Measurements from ENCODE around the gene PALLD. TPM values are rescaled to one million over a fixed set of nuclear protein-coding genes. Genes with fewer than 3 reads are reported as not detected.

The PALLD gene
- total RNA-seq, 1 experiment from 2014 or later: 6.5 TPM

GRCh38 chr4:168972596-168972995 lies 475.7 kb downstream of the PALLD start:
- Histone ChIP-seq H3K4me1 (ENCODE audit: control insufficient read depth, insufficient read depth, low read length) (no peaks in the 10 kb centered on the region), H3K36me3 (ENCODE audit: control insufficient read depth, insufficient read depth, low read length) (no peaks in the 10 kb centered on the region), H3K9me3 (ENCODE audit: control insufficient read depth, insufficient read depth, low read depth, low read length) (no peaks in the 10 kb centered on the region), H3K27ac (ENCODE audit: low read length) (no peak overlapping the region), H3K27me3 (ENCODE audit: control insufficient read depth, insufficient read depth, low read length) (no peaks in the 10 kb centered on the region), H3K4me3 (ENCODE audit: low read depth in 2 of 2, low read length in 2 of 2) (no peak overlapping the region)
- no peak for ATAC-seq
- intact Hi-C loops (cut with micrococcal nuclease; ENCODE audit: unreplicated experiment) (no loop called here), in situ Hi-C loops (cut with HindIII; ENCODE audit: low pct_unique_long_range_greater_than_20kb, low sequenced_read_pairs) (no loop called here)
- no peak for DNase-seq (ENCODE audit: low read depth, low spot score)
- POLR2A ChIA-PET: no interaction called here
- BruUV-seq (replicated peaks): no TSS peak
- CTCF ChIA-PET: no interaction called here
- no peak for TF ChIP-seq CTCF (IDR thresholded peaks at IDR 0.05)
- no peak for TF ChIP-seq TCF7L2 (IDR thresholded peaks at IDR 0.05; ENCODE audit: low read depth, low read length)
- TF ChIP-seq REST (IDR thresholded peaks at IDR 0.05; ENCODE audit: insufficient read depth in 1 of 2, low read depth in 2 of 2, low read length in 1 of 2): no peak
- no peak for TF ChIP-seq SIN3A (IDR thresholded peaks at IDR 0.05; ENCODE audit: borderline replicate concordance, insufficient read depth, low read depth, low read length)
- no peak for TF ChIP-seq POLR2AphosphoS5 (IDR thresholded peaks at IDR 0.05; ENCODE audit: low read depth, low read length)

Other genes with a start within 250 kb of the PALLD start
- gene DDX60, start 178.3 kb upstream of the PALLD start, total RNA-seq (2021; ENCODE audit: unreplicated experiment): 10.1 TPM
- gene DDX60L, start 16.6 kb upstream of the PALLD start, total RNA-seq (2021; ENCODE audit: unreplicated experiment): 7.5 TPM

Measured in Panc1 (cell line).